IMR-90 (cell line): ENCODE results near the gene NUP107. TPM values are rescaled to one million over a fixed set of nuclear protein-coding genes. Genes with fewer than 3 reads are reported as not detected.

ENCODE experiments used
- ATAC-seq: fragments of 200-7000 bp; cut with Tn5 transposase; 2 replicates; pipeline ENCODE4 v1.9.1; 2020; ENCODE audit warnings: low read depth, mild to moderate bottlenecking, moderate library complexity
- BruUV-seq: library from RNA; stranded (reverse); fragments of 400-500 nt; replicated peaks from 2 replicates; lab custom pipeline; 2021; lab: Mats Ljungman, UMichigan
- CTCF ChIA-PET: fragments of 300-600 bp; formaldehyde crosslinking; extraction: SDS; loops from one replicate; lab custom pipeline; 2021; ENCODE audit warnings: antibody characterized with exemption; lab: Yijun Ruan, JAX
- POLR2A ChIA-PET: fragments of 300-600 bp; sonication (Branson Sonifier 250); formaldehyde crosslinking; loops from one replicate; lab custom pipeline; 2022; ENCODE audit warnings: antibody characterized with exemption; ENCODE audit not compliant: unreplicated experiment; lab: Charles Lee
- DNase-seq: peaks from one replicate; pipeline ENCODE4 v3.0.0; 2013
- H2AFZ ChIP-seq: replicated peaks from 2 replicates; pipeline ENCODE3; 2013; ENCODE audit warnings: low read length, mild to moderate bottlenecking; ENCODE audit not compliant: poor library complexity
- H2AK5ac ChIP-seq: 2 replicates; pipeline ENCODE4 v1.6.1; 2013; ENCODE audit warnings: low read depth, low read length, inconsistent platforms
- H2AK9ac ChIP-seq: replicated peaks from 2 replicates; pipeline ENCODE3; 2013; ENCODE audit warnings: mild to moderate bottlenecking, low read depth, low read length, moderate library complexity; ENCODE audit not compliant: poor library complexity
- H2BK120ac ChIP-seq: 2 replicates; pipeline ENCODE4 v1.6.1; 2013; ENCODE audit warnings: low read depth, low read length, inconsistent platforms
- H2BK15ac ChIP-seq: 3 replicates; pipeline ENCODE4 v1.6.1; 2013; ENCODE audit warnings: low read depth, low read length, inconsistent platforms
- H2BK20ac ChIP-seq: 2 replicates; pipeline ENCODE4 v1.6.1; 2013; ENCODE audit warnings: low read depth, mild to moderate bottlenecking, inconsistent platforms, low read length, moderate library complexity
- H2BK5ac ChIP-seq: 2 replicates; pipeline ENCODE4 v1.6.1; 2013; ENCODE audit warnings: mild to moderate bottlenecking, low read depth, low read length, inconsistent platforms; ENCODE audit not compliant: poor library complexity, severe bottlenecking
- H3K14ac ChIP-seq: replicated peaks from 2 replicates; pipeline ENCODE4 v1.6.1; 2013; ENCODE audit warnings: low read depth, low read length, inconsistent platforms
- H3K18ac ChIP-seq: 2 replicates; pipeline ENCODE4 v1.6.1; 2013; ENCODE audit warnings: low read depth, low read length, control low read depth
- H3K23ac ChIP-seq: 2 replicates; pipeline ENCODE4 v1.6.1; 2013; ENCODE audit warnings: low read depth, low read length, inconsistent platforms
- H3K27ac ChIP-seq: 2 replicates; pipeline ENCODE4 v1.5.1; 2013; ENCODE audit warnings: mild to moderate bottlenecking, control low read depth, low read length; ENCODE audit not compliant: insufficient read depth
- H3K27me3 ChIP-seq: 2 replicates; pipeline ENCODE4 v1.6.1; 2013; ENCODE audit warnings: low read length; ENCODE audit not compliant: control insufficient read depth, insufficient read depth
- H3K36me3 ChIP-seq: 2 replicates; pipeline ENCODE4 v1.6.1; 2013; ENCODE audit warnings: low read length, mixed read lengths; ENCODE audit not compliant: control insufficient read depth, insufficient read depth
- H3K4ac ChIP-seq: 2 replicates; pipeline ENCODE4 v1.6.1; 2013; ENCODE audit warnings: low read depth, low read length, inconsistent platforms
- H3K4me1 ChIP-seq: 2 replicates; pipeline ENCODE4 v1.6.1; 2013; ENCODE audit warnings: low read length, mixed read lengths; ENCODE audit not compliant: control insufficient read depth, insufficient read depth
- H3K4me2 ChIP-seq: 2 replicates; pipeline ENCODE4 v1.6.1; 2013; ENCODE audit warnings: low read depth, mild to moderate bottlenecking, control low read depth, low read length, moderate library complexity
- H3K4me3 ChIP-seq: 2 replicates; pipeline ENCODE4 v1.5.1; 2013; ENCODE audit warnings: low read depth, mild to moderate bottlenecking, control low read depth, low read length, moderate library complexity; ENCODE audit not compliant: insufficient read depth
- H3K56ac ChIP-seq: 2 replicates; pipeline ENCODE4 v1.6.1; 2013; ENCODE audit warnings: low read length, inconsistent platforms; ENCODE audit not compliant: insufficient read depth; ENCODE audit errors: extremely low read depth
- H3K79me1 ChIP-seq, 2 experiments: 2 replicates each; pipeline ENCODE4 v1.6.1; 2013; ENCODE audit warnings: low read length in 2 of 2, inconsistent platforms in 1 of 2, low read depth in 1 of 2
- H3K9ac ChIP-seq: 2 replicates; pipeline ENCODE4 v1.6.1; 2013; ENCODE audit warnings: low read depth, low read length, control low read depth
- H3K9me1 ChIP-seq: 2 replicates; pipeline ENCODE4 v1.6.1; 2013; ENCODE audit warnings: low read length, inconsistent platforms; ENCODE audit not compliant: insufficient read depth
- H3K9me3 ChIP-seq: 2 replicates; pipeline ENCODE4 v1.6.1; 2013; ENCODE audit warnings: low read length; ENCODE audit not compliant: control insufficient read depth, insufficient read depth
- H4K20me1 ChIP-seq: 2 replicates; pipeline ENCODE4 v1.6.1; 2013; ENCODE audit warnings: low read length, inconsistent platforms; ENCODE audit not compliant: insufficient read depth
- H4K5ac ChIP-seq: 2 replicates; pipeline ENCODE4 v1.6.1; 2013; ENCODE audit warnings: mild to moderate bottlenecking, low read depth, low read length, control low read depth
- H4K8ac ChIP-seq, 2 experiments: 2 replicates each; pipeline ENCODE4 v1.6.1; 2013; ENCODE audit warnings: low read depth in 2 of 2, low read length in 2 of 2, control low read depth in 1 of 2, inconsistent platforms in 1 of 2
- H4K91ac ChIP-seq: 2 replicates; pipeline ENCODE4 v1.6.1; 2013; ENCODE audit warnings: low read depth, low read length, inconsistent platforms; ENCODE audit not compliant: insufficient read depth
- ELK1 ChIP-seq: fragments of 150-350 bp; IDR thresholded peaks from 2 replicates; pipeline ENCODE4 v1.6.1; 2016; ENCODE audit warnings: low read depth, mild to moderate bottlenecking, low read length, moderate library complexity, borderline replicate concordance
- MAZ ChIP-seq: IDR thresholded peaks from 2 replicates; pipeline ENCODE4 v1.6.1; 2012; ENCODE audit warnings: low read depth, mild to moderate bottlenecking, low read length, improper control_type of control experiment, moderate library complexity, borderline replicate concordance
- MXI1 ChIP-seq: IDR thresholded peaks from 2 replicates; pipeline ENCODE4 v1.6.1; 2012; ENCODE audit warnings: low read depth, mild to moderate bottlenecking, low read length, moderate library complexity, borderline replicate concordance
- USF2 ChIP-seq: fragments of 150-350 bp; IDR thresholded peaks from 2 replicates; pipeline ENCODE4 v1.6.1; 2017; ENCODE audit warnings: mild to moderate bottlenecking, antibody characterized with exemption, low read length, low read depth
- dilution Hi-C: fragments of 300-500 bp; cut with HindIII; formaldehyde crosslinking; loops from one replicate; pipeline ENCODE4 v1.14.3; 2018; ENCODE audit warnings: low sequenced_read_pairs; ENCODE audit not compliant: unreplicated experiment
- in situ Hi-C: fragments of 300-500 bp; cut with MboI; formaldehyde crosslinking; loops from 3 replicates; pipeline ENCODE4 v1.14.3; 2019; ENCODE audit warnings: low sequenced_read_pairs, inconsistent platforms, mixed read lengths
- intact Hi-C: fragments of 100-400 bp; cut with micrococcal nuclease; formaldehyde crosslinking; loops from 2 replicates; pipeline ENCODE4 v1.10.0; 2022
- polyA plus RNA-seq, 3 experiments: library from polyadenylated mRNA; depleted of rRNA; stranded (reverse); fragments of >200 nt; gene quantifications; 2 replicates each; pipeline ENCODE4 v1.2.3, GENCODE V29; 2012; ENCODE audit warnings: low replicate concordance in 1 of 3
- total RNA-seq: library from RNA; depleted of rRNA; stranded (reverse); fragments of >200 nt; gene quantifications from 2 replicates; pipeline ENCODE4 v1.2.3, GENCODE V29; 2012
- TF ChIP-seq, protein P1 (sequence below): conservative IDR thresholded peaks from 2 replicates; pipeline ENCODE4 v1.5.1; 2012; ENCODE audit warnings: mild to moderate bottlenecking, low read depth, low read length, improper control_type of control experiment

The NUP107 gene
- total and polyA plus RNA-seq, 2 of the 4 experiments (the other 2 are of a cell fraction): 34.5 to 69.7 TPM

GRCh38 chr12:68779280-68779679 lies 92.5 kb downstream of the NUP107 start:
- Histone ChIP-seq H3K9me3 (no peaks in the 10 kb centered on the region), H3K56ac (no peak overlapping the region), H3K4ac (no peak overlapping the region), H2AFZ (no peak overlapping the region), H3K18ac (no peak overlapping the region), H3K27ac (no peak overlapping the region), H4K5ac (no peak overlapping the region), H3K4me2 (no peak overlapping the region), H3K14ac (no peak overlapping the region), H3K79me1 (no peaks in the 10 kb centered on the region), H3K27me3 (no peaks in the 10 kb centered on the region), H4K20me1 (no peaks in the 10 kb centered on the region), H2BK5ac (no peak overlapping the region), H2AK5ac (no peak overlapping the region), H4K8ac (no peak overlapping the region), H3K9me1 (no peaks in the 10 kb centered on the region), H3K9ac (no peak overlapping the region), H4K91ac (no peak overlapping the region), H2BK20ac (no peak overlapping the region), H2BK120ac (no peak overlapping the region), H2AK9ac (no peak overlapping the region), H3K4me3 (no peak overlapping the region), H3K23ac (no peak overlapping the region), H2BK15ac (no peak overlapping the region), H3K36me3 (no peaks in the 10 kb centered on the region), H3K4me1 (peaks cover 2% of the 10 kb centered on the region; the same call in 1 of the 2 replicates)
- dilution Hi-C loops (no loop called here), in situ Hi-C loops (no loop called here), intact Hi-C loops (no loop called here)
- DNase-seq (no peak), ATAC-seq (no peak)
- ChIA-PET CTCF (no interaction called here), POLR2A (no interaction called here)
- TF ChIP-seq MXI1: no peak
- TF ChIP-seq, protein P1, sequence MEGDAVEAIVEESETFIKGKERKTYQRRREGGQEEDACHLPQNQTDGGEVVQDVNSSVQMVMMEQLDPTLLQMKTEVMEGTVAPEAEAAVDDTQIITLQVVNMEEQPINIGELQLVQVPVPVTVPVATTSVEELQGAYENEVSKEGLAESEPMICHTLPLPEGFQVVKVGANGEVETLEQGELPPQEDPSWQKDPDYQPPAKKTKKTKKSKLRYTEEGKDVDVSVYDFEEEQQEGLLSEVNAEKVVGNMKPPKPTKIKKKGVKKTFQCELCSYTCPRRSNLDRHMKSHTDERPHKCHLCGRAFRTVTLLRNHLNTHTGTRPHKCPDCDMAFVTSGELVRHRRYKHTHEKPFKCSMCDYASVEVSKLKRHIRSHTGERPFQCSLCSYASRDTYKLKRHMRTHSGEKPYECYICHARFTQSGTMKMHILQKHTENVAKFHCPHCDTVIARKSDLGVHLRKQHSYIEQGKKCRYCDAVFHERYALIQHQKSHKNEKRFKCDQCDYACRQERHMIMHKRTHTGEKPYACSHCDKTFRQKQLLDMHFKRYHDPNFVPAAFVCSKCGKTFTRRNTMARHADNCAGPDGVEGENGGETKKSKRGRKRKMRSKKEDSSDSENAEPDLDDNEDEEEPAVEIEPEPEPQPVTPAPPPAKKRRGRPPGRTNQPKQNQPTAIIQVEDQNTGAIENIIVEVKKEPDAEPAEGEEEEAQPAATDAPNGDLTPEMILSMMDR: no peak
- no peak for TF ChIP-seq USF2
- TF ChIP-seq ELK1: no peak
- TF ChIP-seq MAZ: no peak
- no TSS peak for BruUV-seq
